SK-N-SH (cell line): ENCODE measurements around the gene COL8A1.

Experiments
- CTCF ChIP-seq: fragments of 200-600 bp; sonication (generic); IDR thresholded peaks from 2 replicates; pipeline ENCODE4 v1.6.1; 2017; ENCODE audit warnings: antibody characterized with exemption, mild to moderate bottlenecking, moderate library complexity
- FOXJ3 ChIP-seq: sonication (generic); formaldehyde crosslinking; IDR thresholded peaks from 2 replicates; pipeline ENCODE4 v1.5.1; 2020; ENCODE audit warnings: mild to moderate bottlenecking, missing genetic modification reagents
- RXRA ChIP-seq: IDR thresholded peaks from 2 replicates; pipeline ENCODE4 v1.4.0; 2012; ENCODE audit warnings: low read depth, mild to moderate bottlenecking, borderline replicate concordance
- TCF12 ChIP-seq: IDR thresholded peaks from 2 replicates; pipeline ENCODE4 v1.4.0; 2012

DNA sequence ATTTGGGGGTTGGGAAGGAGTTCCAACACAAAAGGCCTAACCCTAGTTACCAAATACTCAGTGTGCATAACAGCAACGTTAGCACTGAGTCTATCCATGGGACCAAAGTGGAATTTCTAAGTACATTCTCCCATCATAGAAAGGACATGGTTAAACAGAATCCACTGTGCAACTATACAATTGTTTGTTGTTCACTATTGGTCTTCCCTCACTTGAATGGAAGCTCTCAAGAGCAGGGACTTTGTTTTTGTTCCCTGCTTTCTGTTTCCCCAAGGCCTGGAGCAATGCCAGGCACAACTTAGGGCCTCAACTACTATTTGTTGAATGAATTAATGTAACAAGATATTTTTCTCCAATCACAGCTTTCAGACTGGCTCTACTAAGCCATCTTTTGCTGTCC is 25.6 kb downstream of the COL8A1 start:
- TF ChIP-seq FOXJ3 (CRISPR knock-in tag) (no peak), TCF12 (no peak), RXRA (no peak), CTCF (no peak)
